Keratinocyte (primary cell): ENCODE data around the gene SOAT1. TPM values are rescaled to one million over a fixed set of nuclear protein-coding genes. Genes with fewer than 3 reads are reported as not detected.

Source experiments
- DNase-seq: peaks from one replicate; pipeline ENCODE4 v3.0.0-alpha.2; 2011; ENCODE audit warnings: low read depth, missing footprints, low spot score
- FAIRE-seq: peaks from 2 replicates; lab custom pipeline; 2011; peaks lifted over from hg19 to GRCh38; lab: Jason Lieb, UNC
- H2AFZ ChIP-seq: 2 replicates; pipeline ENCODE4 v1.6.0; 2012; ENCODE audit warnings: low read length, control low read depth, inconsistent platforms; ENCODE audit not compliant: control insufficient read depth
- H3K27ac ChIP-seq: 2 replicates; pipeline ENCODE4 v1.5.1; 2011; ENCODE audit warnings: low read length; ENCODE audit not compliant: control insufficient read depth, insufficient read depth
- H3K27me3 ChIP-seq: 3 replicates; pipeline ENCODE4 v1.6.0; 2011; ENCODE audit warnings: low read length; ENCODE audit not compliant: control insufficient read depth, insufficient read depth; ENCODE audit errors: extremely low read depth
- H3K36me3 ChIP-seq, 2 experiments: 2 replicates in 1 of 2; 3 replicates in 1 of 2; pipeline ENCODE4 v1.5.1; 2011; ENCODE audit warnings: low read length in 2 of 2, mild to moderate bottlenecking in 1 of 2; ENCODE audit not compliant: control insufficient read depth in 2 of 2, insufficient read depth in 2 of 2; ENCODE audit errors: extremely low read depth in 1 of 2
- H3K4me1 ChIP-seq: 3 replicates; pipeline ENCODE4 v1.5.1; 2011; ENCODE audit warnings: low read length; ENCODE audit not compliant: control insufficient read depth, insufficient read depth; ENCODE audit errors: extremely low read depth
- H3K4me2 ChIP-seq: 3 replicates; pipeline ENCODE4 v1.6.0; 2011; ENCODE audit warnings: low read depth, low read length; ENCODE audit not compliant: control insufficient read depth, insufficient read depth; ENCODE audit errors: extremely low read depth
- H3K4me3 ChIP-seq, 3 experiments: fragments of 200-600 bp in 1 of 3; sonication (generic) in 1 of 3; 2 replicates in 2 of 3; 3 replicates in 1 of 3; pipeline ENCODE4 v1.5.1; 2011 to 2016; ENCODE audit warnings: low read length in 3 of 3, mild to moderate bottlenecking in 3 of 3, control low read depth in 2 of 3, inconsistent platforms in 1 of 3, low read depth in 1 of 3, mixed read lengths in 1 of 3, mixed run types in 1 of 3, moderate library complexity in 1 of 3; ENCODE audit not compliant: control insufficient read depth in 2 of 3, insufficient read depth in 2 of 3; ENCODE audit errors: extremely low read depth in 1 of 3
- H3K79me2 ChIP-seq: 2 replicates; pipeline ENCODE4 v1.6.0; 2012; ENCODE audit warnings: low read length; ENCODE audit not compliant: control insufficient read depth, insufficient read depth
- H3K9ac ChIP-seq: 3 replicates; pipeline ENCODE4 v1.6.0; 2011; ENCODE audit warnings: low read length; ENCODE audit not compliant: control insufficient read depth, insufficient read depth; ENCODE audit errors: extremely low read depth
- H3K9me1 ChIP-seq: 3 replicates; pipeline ENCODE4 v1.6.0; 2011; ENCODE audit warnings: low read length; ENCODE audit not compliant: control insufficient read depth, insufficient read depth; ENCODE audit errors: extremely low read depth
- H3K9me3 ChIP-seq: 2 replicates; pipeline ENCODE4 v1.5.1; 2012; ENCODE audit warnings: low read depth, low read length; ENCODE audit not compliant: control insufficient read depth
- H4K20me1 ChIP-seq: 3 replicates; pipeline ENCODE4 v1.6.0; 2011; ENCODE audit warnings: low read length; ENCODE audit not compliant: control insufficient read depth, insufficient read depth; ENCODE audit errors: extremely low read depth
- CTCF ChIP-seq, 3 experiments: IDR thresholded peaks in 1 of 3; conservative IDR thresholded peaks in 1 of 3; optimal IDR thresholded peaks in 1 of 3; 2 replicates in 2 of 3; 3 replicates in 1 of 3; pipeline versions ENCODE3 to v1.5.1; 2011; ENCODE audit warnings: low read length in 3 of 3, mild to moderate bottlenecking in 3 of 3, moderate library complexity in 2 of 3, control low read depth in 1 of 3, inconsistent platforms in 1 of 3; ENCODE audit not compliant: insufficient read depth in 2 of 3; ENCODE audit errors: extremely low read depth in 1 of 3
- EZH2 ChIP-seq: IDR thresholded peaks from one replicate; pipeline ENCODE4 v1.6.1; 2012; ENCODE audit warnings: inconsistent platforms, mild to moderate bottlenecking, low read length, moderate library complexity
- dilution Hi-C: fragments of 300-500 bp; cut with MboI; formaldehyde crosslinking; loops from one replicate; pipeline ENCODE4 v1.7.0; 2020; ENCODE audit warnings: low sequenced_read_pairs; ENCODE audit not compliant: extremely low pct_ligation_motif_present
- polyA plus RNA-seq, 5 experiments: library from polyadenylated mRNA; depleted of rRNA in 3 of 5; stranded (reverse) in 3 of 5; stranded (forward) in 1 of 5; unstranded in 1 of 5; fragments of >200 nt; gene quantifications; 1 replicate in 1 of 5; 2 replicates in 3 of 5; 3 replicates in 1 of 5; pipeline versions ENCODE4 v1.2.1 to v1.2.3, GENCODE V29; 2011 to 2012; ENCODE audit warnings: missing spikeins in 2 of 5, low read depth in 1 of 5, low replicate concordance in 1 of 5

SOAT1 gene
- polyA plus RNA-seq, 1 donor (not counting 4 experiments of a cell fraction or from before 2014, with no cell fraction given): 62.9 TPM

- Histone ChIP-seq H2AFZ (no peak overlapping the region), H3K27me3 (no peaks in the 10 kb centered on the region), H3K9me3 (no peaks in the 10 kb centered on the region), H3K9ac (no peak overlapping the region), H3K27ac (no peak overlapping the region), H3K79me2 (no peaks in the 10 kb centered on the region), H3K4me3 (no peak overlapping the region), H3K4me1 (no peaks in the 10 kb centered on the region), H3K36me3 (no peaks in the 10 kb centered on the region), H4K20me1 (no peaks in the 10 kb centered on the region), H3K4me2 (no peak overlapping the region), H3K9me1 (no peaks in the 10 kb centered on the region)
- FAIRE-seq (no peak), DNase-seq (no peak)
- TF ChIP-seq CTCF (optimal IDR thresholded peaks at IDR 0.05 in 1 of 3, IDR thresholded peaks at IDR 0.05 in 1 of 3, conservative IDR thresholded peaks at IDR 0.05 in 1 of 3; ENCODE audit: extremely low read depth in 1 of 3, insufficient read depth in 2 of 3, low read length in 3 of 3): no peak
- dilution Hi-C loops: no loop called here
These were observed 41.0 kb upstream of the SOAT1 start for GRCh38 chr1:179252606-179253005.

GRCh38 chr1:179253286-179253972 is 40.2 kb upstream of the SOAT1 start:
- DNase-seq (no peak), FAIRE-seq (no peak)
- H4K20me1 ChIP-seq: no peaks in the 10 kb centered on the region
- TF ChIP-seq EZH2 (no peak), CTCF (optimal IDR thresholded peaks at IDR 0.05 in 1 of 3, IDR thresholded peaks at IDR 0.05 in 1 of 3, conservative IDR thresholded peaks at IDR 0.05 in 1 of 3; ENCODE audit: extremely low read depth in 1 of 3, insufficient read depth in 2 of 3, low read length in 3 of 3) (no peak)
- H3K36me3 ChIP-seq: no peaks in the 10 kb centered on the region
- H3K4me3 ChIP-seq: no peak overlapping the region
- H2AFZ ChIP-seq: no peak overlapping the region
- H3K4me1 ChIP-seq: no peaks in the 10 kb centered on the region
- dilution Hi-C loops: no loop called here
- no peak overlapping the region for H3K4me2 ChIP-seq
- H3K9me3 ChIP-seq: no peaks in the 10 kb centered on the region
- H3K79me2 ChIP-seq: no peaks in the 10 kb centered on the region
- H3K27ac ChIP-seq: no peak overlapping the region
- H3K27me3 ChIP-seq: no peaks in the 10 kb centered on the region
- no peak overlapping the region for H3K9ac ChIP-seq
- no peaks in the 10 kb centered on the region for H3K9me1 ChIP-seq
